Kidney (tissue), 14 donors: ENCODE data around the gene IL1RAPL1. TPM values are rescaled to one million over a fixed set of nuclear protein-coding genes. Genes with fewer than 3 reads are reported as not detected.
"Not testable (repeated sequence)": the region's sequence is repeated elsewhere in the genome, so short reads cannot be mapped to it uniquely, and the experiment has no call there.

Experiments
- DNase-seq, 5 donors: peaks; one replicate each; pipeline ENCODE4 v3.0.0-alpha.2; 2013 to 2020
- FAIRE-seq: peaks from 2 replicates; lab custom pipeline; 2012; peaks lifted over from hg19 to GRCh38; lab: Jason Lieb, UNC
- H3K27ac ChIP-seq, 2 donors: one replicate each; pipeline ENCODE4 v1.7.0; 2013; ENCODE audit warnings: low read depth in 2 of 2, low read length in 2 of 2, inconsistent platforms in 1 of 2
- H3K27me3 ChIP-seq: one replicate; pipeline ENCODE4 v1.7.1; 2013; ENCODE audit warnings: low read length, inconsistent platforms; ENCODE audit not compliant: control insufficient read depth, insufficient read depth
- H3K36me3 ChIP-seq, 3 donors: one replicate each; pipeline versions ENCODE4 v1.7.0 to v1.7.1; 2013; ENCODE audit warnings: low read length in 3 of 3, control low read depth in 1 of 3, inconsistent platforms in 1 of 3; ENCODE audit not compliant: insufficient read depth in 3 of 3, control insufficient read depth in 2 of 3
- H3K4me1 ChIP-seq, 3 donors: one replicate each; pipeline versions ENCODE4 v1.7.0 to v1.7.1; 2013; ENCODE audit warnings: low read length in 3 of 3, inconsistent platforms in 1 of 3, low read depth in 1 of 3; ENCODE audit not compliant: control insufficient read depth in 2 of 3, insufficient read depth in 2 of 3
- H3K4me3 ChIP-seq, 3 donors: one replicate each; pipeline versions ENCODE4 v1.7.0 to v1.8.1; 2013; ENCODE audit warnings: low read length in 3 of 3, control low read depth in 1 of 3, inconsistent platforms in 1 of 3
- H3K9ac ChIP-seq, 3 donors: one replicate each; pipeline versions ENCODE4 v1.7.0 to v1.7.1; 2013; ENCODE audit warnings: low read length in 3 of 3, control low read depth in 1 of 3, inconsistent platforms in 1 of 3
- H3K9me3 ChIP-seq, 3 donors: one replicate each; pipeline versions ENCODE4 v1.7.0 to v1.7.1; 2013; ENCODE audit warnings: low read length in 3 of 3, control low read depth in 1 of 3, inconsistent platforms in 1 of 3; ENCODE audit not compliant: control insufficient read depth in 2 of 3, insufficient read depth in 1 of 3
- CTCF ChIP-seq: IDR thresholded peaks from 3 replicates; pipeline ENCODE4 v1.5.1; 2012; ENCODE audit warnings: mild to moderate bottlenecking, moderate library complexity, borderline replicate concordance; ENCODE audit not compliant: insufficient read depth; ENCODE audit errors: extremely low read depth
- intact Hi-C: fragments of 100-400 bp; cut with DNase I; formaldehyde crosslinking; loops from one replicate; pipeline ENCODE4 v1.11.1; 2022
- polyA plus RNA-seq: library from polyadenylated mRNA; stranded (reverse); fragments of 350-450 nt; fragmentation: Illumina TruSeq; extraction: RNeasy Lipid Tissue Mini Kit (QIAGEN cat#74804); gene quantifications from one replicate; pipeline ENCODE4 v1.2.3, GENCODE V29; 2014; ENCODE audit warnings: low read depth, low replicate concordance; ENCODE audit not compliant: insufficient read depth
- total RNA-seq: library from RNA; stranded (reverse); fragmentation: NEBNext Ultra II Directional; extraction: Animal tissue kit (Norgen Biotek cat#: 25700); gene quantifications from one replicate; pipeline ENCODE4 v1.2.1, GENCODE V29; 2021
- donor health status: control.
- donor health status: control.
- donor health status: control.
- donor health status: control.
- donor health status: control.
- donor health status: DM: yes; HTN: yes; CAD: no.
- donor health status: Normal renal cell carcinoma (clear cell type).

IL1RAPL1 gene
- total and polyA plus RNA-seq, 2 donors from 2014 or later, result 0.19 TPM; not detected in 1

- no peak for FAIRE-seq
- H3K27ac ChIP-seq, result no peak overlapping the region
- no peaks in the 10 kb centered on the region for H3K9me3 ChIP-seq
- H3K4me1 ChIP-seq, result no peaks in the 10 kb centered on the region
- TF ChIP-seq CTCF, result no peak
- H3K9ac ChIP-seq, result no peak overlapping the region
- intact Hi-C loops, result no loop called here
- H3K36me3 ChIP-seq, result no peaks in the 10 kb centered on the region
- H3K27me3 ChIP-seq, result no peaks in the 10 kb centered on the region
- no peak for DNase-seq
- no peak overlapping the region for H3K4me3 ChIP-seq
These were observed 169.4 kb downstream of the IL1RAPL1 start for GRCh38 chrX:28756647-28757046.

GRCh38 chrX:28757290-28757689 is 170.0 kb downstream of the IL1RAPL1 start:
- Histone ChIP-seq H3K27me3 (no peaks in the 10 kb centered on the region), H3K9me3 (no peaks in the 10 kb centered on the region), H3K4me3 (no peak overlapping the region), H3K9ac (no peak overlapping the region), H3K27ac (no peak overlapping the region), H3K4me1 (no peaks in the 10 kb centered on the region), H3K36me3 (no peaks in the 10 kb centered on the region)
- intact Hi-C loops, result no loop called here
- no peak for TF ChIP-seq CTCF
- DNase-seq (no peak), FAIRE-seq (no peak)

- H3K27ac ChIP-seq, intact Hi-C loops, FAIRE-seq, H3K27me3 ChIP-seq, H3K4me1 ChIP-seq, H3K4me3 ChIP-seq, H3K9ac ChIP-seq, H3K9me3 ChIP-seq, DNase-seq, H3K36me3 ChIP-seq: not testable (repeated sequence)
These were observed 179.3 kb downstream of the IL1RAPL1 start for GRCh38 chrX:28766561-28766960.

- intact Hi-C loops, result no loop called here
- DNase-seq, result no peak
- no peak for FAIRE-seq
- no peak for TF ChIP-seq CTCF
- Histone ChIP-seq H3K27ac (no peak overlapping the region), H3K27me3 (no peaks in the 10 kb centered on the region), H3K9ac (no peak overlapping the region), H3K4me1 (no peaks in the 10 kb centered on the region), H3K9me3 (no peaks in the 10 kb centered on the region), H3K4me3 (no peak overlapping the region), H3K36me3 (no peaks in the 10 kb centered on the region)
These were observed 186.6 kb downstream of the IL1RAPL1 start for GRCh38 chrX:28773807-28774206.
